HepG2 (cell line): ENCODE results near the gene UBE2Q1. TPM values are rescaled to one million over a fixed set of nuclear protein-coding genes. Genes with fewer than 3 reads are reported as not detected.

Source experiments
- ATAC-seq: fragments of 200-7000 bp; cut with Tn5 transposase; 3 replicates; pipeline ENCODE4 v1.9.1; 2020; ENCODE audit warnings: mild to moderate bottlenecking, moderate library complexity
- BruUV-seq: library from RNA; stranded (reverse); fragments of 400-500 nt; replicated peaks from 2 replicates; lab custom pipeline; 2021; lab: Mats Ljungman, UMichigan
- CTCF ChIA-PET: fragments of 300-600 bp; formaldehyde crosslinking; extraction: SDS; loops from one replicate; lab custom pipeline; 2021; ENCODE audit warnings: low total read pairs, inconsistent platforms, low intra/inter-chr PET ratio; lab: Yijun Ruan, JAX
- POLR2A ChIA-PET: fragments of 350-600 bp; sonication (Branson Sonifier 250); formaldehyde crosslinking; loops from one replicate; lab custom pipeline; 2020; ENCODE audit warnings: antibody characterized with exemption, inconsistent platforms; lab: Yijun Ruan, JAX
- DNase-seq: peaks from one replicate; pipeline ENCODE4 v3.0.0-alpha.2; 2015; ENCODE audit warnings: low spot score
- FAIRE-seq: peaks from 3 replicates; lab custom pipeline; 2011; peaks lifted over from hg19 to GRCh38; lab: Jason Lieb, UNC
- H2AFZ ChIP-seq: one replicate; pipeline ENCODE4 v1.6.1; 2011; ENCODE audit warnings: low read length, inconsistent platforms
- H3K27ac ChIP-seq: fragments of 300-600 bp; 3 replicates; pipeline ENCODE4 v1.8.0; 2011; ENCODE audit warnings: mixed run types, mild to moderate bottlenecking, mixed read lengths, low read length, inconsistent platforms; ENCODE audit not compliant: insufficient read depth; ENCODE audit errors: extremely low read length
- H3K27me3 ChIP-seq, 2 experiments: fragments of 200-600 bp in 1 of 2; 2 replicates in 1 of 2; 3 replicates in 1 of 2; pipeline versions ENCODE4 v1.6.0 to v1.8.0; 2011; ENCODE audit warnings: low read length in 2 of 2, mild to moderate bottlenecking in 2 of 2, moderate library complexity in 2 of 2, inconsistent platforms in 1 of 2; ENCODE audit not compliant: insufficient read depth in 2 of 2, control insufficient read depth in 1 of 2
- H3K36me3 ChIP-seq, 2 experiments: fragments of 200-600 bp in 1 of 2; replicated peaks in 1 of 2; 2 replicates in 1 of 2; 3 replicates in 1 of 2; pipeline versions ENCODE4 v1.5.1 to v1.8.0; 2011; ENCODE audit warnings: low read length in 2 of 2, inconsistent platforms in 1 of 2; ENCODE audit not compliant: insufficient read depth in 2 of 2, control insufficient read depth in 1 of 2
- H3K4me1 ChIP-seq: 2 replicates; pipeline ENCODE4 v1.5.1; 2012; ENCODE audit warnings: low read length, inconsistent platforms; ENCODE audit not compliant: insufficient read depth
- H3K4me2 ChIP-seq: 2 replicates; pipeline ENCODE4 v1.6.0; 2011; ENCODE audit warnings: low read depth, low read length, inconsistent platforms
- H3K4me3 ChIP-seq, 3 experiments: fragments of 200-600 bp in 1 of 3; sonication (generic), shearing (Covaris generic) in 1 of 3; replicated peaks in 1 of 3; 2 replicates each; pipeline ENCODE4 v1.5.1; 2011 to 2016; ENCODE audit warnings: low read length in 3 of 3, inconsistent platforms in 2 of 3, low read depth in 2 of 3, mild to moderate bottlenecking in 2 of 3, control low read depth in 1 of 3, mixed read lengths in 1 of 3; ENCODE audit not compliant: insufficient read depth in 1 of 3
- H3K79me2 ChIP-seq: one replicate; pipeline ENCODE4 v1.6.1; 2011; ENCODE audit warnings: low read length, inconsistent platforms; ENCODE audit not compliant: insufficient read depth
- H3K9ac ChIP-seq: 2 replicates; pipeline ENCODE4 v1.6.0; 2011; ENCODE audit warnings: mild to moderate bottlenecking, low read depth, low read length, inconsistent platforms; ENCODE audit not compliant: insufficient read depth
- H3K9me3 ChIP-seq: 2 replicates; pipeline ENCODE4 v1.5.1; 2012; ENCODE audit warnings: mild to moderate bottlenecking, low read length
- H4K20me1 ChIP-seq: 2 replicates; pipeline ENCODE4 v1.6.0; 2011; ENCODE audit warnings: inconsistent platforms, mild to moderate bottlenecking, low read length, moderate library complexity; ENCODE audit not compliant: insufficient read depth
- KMT2A ChIP-seq: sonication (generic); formaldehyde crosslinking; IDR thresholded peaks from 2 replicates; pipeline ENCODE4 v1.4.0; 2020; ENCODE audit warnings: missing genetic modification reagents
- MAFF ChIP-seq: IDR thresholded peaks from 2 replicates; pipeline ENCODE4 v1.6.1; 2011; ENCODE audit warnings: low read depth, low read length, improper control_type of control experiment
- MTF2 ChIP-seq: sonication (generic); formaldehyde crosslinking; IDR thresholded peaks from 2 replicates; pipeline ENCODE4 v1.5.0; 2020; ENCODE audit warnings: missing genetic modification reagents, borderline replicate concordance
- NRL ChIP-seq: sonication (generic); formaldehyde crosslinking; IDR thresholded peaks from 2 replicates; pipeline ENCODE4 v1.5.0; 2020; ENCODE audit warnings: missing genetic modification reagents, mild to moderate bottlenecking, moderate library complexity, borderline replicate concordance
- POLR2G ChIP-seq: fragments of 200-400 bp; formaldehyde crosslinking; IDR thresholded peaks from 2 replicates; pipeline ENCODE4 v1.6.1; 2018; ENCODE audit warnings: mild to moderate bottlenecking, low read depth, low read length, moderate library complexity
- SAP130 ChIP-seq: IDR thresholded peaks from 2 replicates; pipeline ENCODE4 v1.6.1; 2016; ENCODE audit warnings: low read depth
- U2AF2 ChIP-seq: fragments of 200-400 bp; formaldehyde crosslinking; IDR thresholded peaks from 2 replicates; pipeline ENCODE4 v1.6.1; 2017; ENCODE audit warnings: low read depth, mild to moderate bottlenecking, low read length
- ZC3H13 ChIP-seq: sonication (generic); formaldehyde crosslinking; IDR thresholded peaks from 2 replicates; pipeline ENCODE4 v1.8.1; 2023; ENCODE audit warnings: mild to moderate bottlenecking, missing genetic modification reagents, moderate library complexity
- ZFP36L2 ChIP-seq: sonication (generic); formaldehyde crosslinking; IDR thresholded peaks from 2 replicates; pipeline ENCODE4 v1.4.0; 2020; ENCODE audit warnings: missing genetic modification reagents
- WGBS: methylation state at CpG from one replicate; pipeline ENCODE4 v1.1.6; 2017; ENCODE audit warnings: low lambda C conversion rate; 5-methylcytosine and 5-hydroxymethylcytosine counted together
- in situ Hi-C: cut with HindIII; loops from 2 replicates; pipeline ENCODE4 v1.10.0; 2017; ENCODE audit warnings: low pct_unique_long_range_greater_than_20kb; ENCODE audit not compliant: extremely low pct_ligation_motif_present
- intact Hi-C: fragments of 100-400 bp; cut with micrococcal nuclease; formaldehyde crosslinking; loops from one replicate; pipeline ENCODE4 v1.10.0; 2022; ENCODE audit not compliant: unreplicated experiment
- polyA plus RNA-seq, 8 experiments: library from polyadenylated mRNA; depleted of rRNA in 3 of 8; stranded (reverse) in 7 of 8; unstranded in 1 of 8; fragments of >200 nt; fragmentation: Illumina TruSeq in 4 of 8; extraction: Trizol in 4 of 8; gene quantifications; 2 replicates each; pipeline versions ENCODE4 v1.2.1 to v1.2.3, GENCODE V29; 2011 to 2016; ENCODE audit warnings: low read depth in 4 of 8, missing spikeins in 1 of 8, mixed read lengths in 1 of 8; ENCODE audit not compliant: insufficient read depth in 1 of 8
- total RNA-seq, 5 experiments: library from RNA; depleted of rRNA; stranded (reverse); fragments of >200 nt; fragmentation: Illumina TruSeq; extraction: Trizol; gene quantifications; 2 replicates each; pipeline ENCODE4 v1.2.3, GENCODE V29; 2016; ENCODE audit warnings: low read depth in 1 of 5
- TF ChIP-seq, protein P1 (sequence below): sonication (generic); formaldehyde crosslinking; IDR thresholded peaks from 2 replicates; pipeline ENCODE4 v1.8.0; 2022; ENCODE audit warnings: missing genetic modification reagents, mild to moderate bottlenecking, moderate library complexity, borderline replicate concordance
- TF ChIP-seq, protein P2 (sequence below): sonication (generic); formaldehyde crosslinking; IDR thresholded peaks from 2 replicates; pipeline ENCODE4 v1.5.1; 2020; ENCODE audit warnings: mild to moderate bottlenecking, missing genetic modification reagents, borderline replicate concordance
- TF ChIP-seq, protein P3 (sequence below): IDR thresholded peaks from 2 replicates; pipeline ENCODE4 v1.6.1; 2016; ENCODE audit warnings: missing genetic modification reagents, missing compliant biosample characterization
- TF ChIP-seq, protein P4 (sequence below): sonication (generic); formaldehyde crosslinking; IDR thresholded peaks from 2 replicates; pipeline ENCODE4 v1.5.0; 2020; ENCODE audit warnings: missing genetic modification reagents, mild to moderate bottlenecking, borderline replicate concordance

The UBE2Q1 gene
- total and polyA plus RNA-seq, 2 of the 13 experiments (the other 11 are each of a cell fraction or from before 2014, with no cell fraction given) = 11.7 to 41.7 TPM

DNA sequence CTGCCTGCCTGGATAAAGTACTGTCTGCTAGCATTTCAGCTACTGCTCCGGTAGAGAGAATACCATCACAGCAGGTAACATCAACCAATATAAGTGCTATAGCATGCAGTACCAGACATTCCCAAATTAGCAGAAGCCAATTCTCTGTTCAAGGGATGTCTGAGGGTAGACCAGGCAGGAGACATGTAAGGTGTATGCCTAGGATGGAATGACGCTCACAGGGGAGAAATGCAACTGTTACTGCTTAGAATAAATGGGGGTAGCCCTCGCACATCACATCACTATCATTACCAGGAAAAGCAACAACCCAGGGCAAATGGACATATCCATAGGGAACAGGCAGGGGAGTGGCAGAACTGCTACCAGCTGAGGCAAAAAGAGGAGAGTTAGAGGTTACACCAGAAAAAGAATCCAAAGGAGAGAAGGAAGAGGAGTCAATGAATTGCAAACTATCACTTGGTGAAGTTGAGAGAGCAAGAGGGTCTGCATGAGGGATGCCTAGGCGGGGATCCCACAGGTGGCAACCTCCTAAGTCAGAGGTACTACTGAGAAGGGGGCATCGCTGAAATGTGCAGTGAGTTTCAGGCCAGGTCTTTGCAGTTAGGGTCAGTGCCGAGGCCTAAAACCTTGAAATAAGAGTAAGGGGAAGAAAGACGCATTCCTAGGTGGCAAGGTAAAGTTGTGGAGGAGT is 1.1 kb downstream of the UBE2Q1 start:
- H3K27me3 ChIP-seq = no peaks in the 10 kb centered on the region; a peak in 1 of 5 replicates
- peaks cover 23 to 37% of the 10 kb centered on the region in 2 experiments for H3K36me3 ChIP-seq
- H3K79me2 ChIP-seq = peaks cover 32% of the 10 kb centered on the region
- FAIRE-seq (peak; percentile 4), ATAC-seq (no peak), DNase-seq (no peak)
- intact Hi-C loops (loop anchor here (5.0 kb wide), 3 partner anchors 50 to 445 kb away; partner anchors contain the start of genes ADAR and ZBTB7B), in situ Hi-C loops (no loop called here)
- H3K4me1 ChIP-seq = peaks cover 34% of the 10 kb centered on the region
- peak overlapping the region; percentile 89 for H3K9ac ChIP-seq
- H3K27ac ChIP-seq = peak overlapping the region; percentile 60
- no peaks in the 10 kb centered on the region for H3K9me3 ChIP-seq
- no TSS peak for BruUV-seq
- H2AFZ ChIP-seq = no peak overlapping the region
- H3K4me2 ChIP-seq = peak overlapping the region; percentile 98
- WGBS = 19% methylated on average over 7 of the region's 7 CpGs
- ChIA-PET POLR2A (interaction anchor here (0.9 kb wide), 1 partner anchor 11 kb away, joined by 3 read pairs; no protein-coding TSS in a partner anchor), CTCF (no interaction called here)
- H3K4me3 ChIP-seq = peak overlapping the region; percentile 91 to 96 (median 95)
- H4K20me1 ChIP-seq = no peaks in the 10 kb centered on the region; the same call in 1 of the 2 replicates
- TF ChIP-seq ZC3H13 (CRISPR knock-in tag) (0 out of 2 replicates have a peak, but pooled peaks have one; percentile 22), SAP130 (0 out of 2 replicates have a peak, but pooled peaks have one; percentile 4), U2AF2 (no peak), MAFF (no peak), MTF2 (CRISPR knock-in tag) (0 out of 2 replicates have a peak, but pooled peaks have one; percentile 29), KMT2A (CRISPR knock-in tag) (no peak), POLR2G (no peak), ZFP36L2 (CRISPR knock-in tag) (no peak), NRL (CRISPR knock-in tag) (no peak)
- TF ChIP-seq, protein P1, sequence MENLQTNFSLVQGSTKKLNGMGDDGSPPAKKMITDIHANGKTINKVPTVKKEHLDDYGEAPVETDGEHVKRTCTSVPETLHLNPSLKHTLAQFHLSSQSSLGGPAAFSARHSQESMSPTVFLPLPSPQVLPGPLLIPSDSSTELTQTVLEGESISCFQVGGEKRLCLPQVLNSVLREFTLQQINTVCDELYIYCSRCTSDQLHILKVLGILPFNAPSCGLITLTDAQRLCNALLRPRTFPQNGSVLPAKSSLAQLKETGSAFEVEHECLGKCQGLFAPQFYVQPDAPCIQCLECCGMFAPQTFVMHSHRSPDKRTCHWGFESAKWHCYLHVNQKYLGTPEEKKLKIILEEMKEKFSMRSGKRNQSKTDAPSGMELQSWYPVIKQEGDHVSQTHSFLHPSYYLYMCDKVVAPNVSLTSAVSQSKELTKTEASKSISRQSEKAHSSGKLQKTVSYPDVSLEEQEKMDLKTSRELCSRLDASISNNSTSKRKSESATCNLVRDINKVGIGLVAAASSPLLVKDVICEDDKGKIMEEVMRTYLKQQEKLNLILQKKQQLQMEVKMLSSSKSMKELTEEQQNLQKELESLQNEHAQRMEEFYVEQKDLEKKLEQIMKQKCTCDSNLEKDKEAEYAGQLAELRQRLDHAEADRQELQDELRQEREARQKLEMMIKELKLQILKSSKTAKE (CRISPR knock-in tag) = 0 out of 2 replicates have a peak, but pooled peaks have one; percentile 13
- TF ChIP-seq, protein P2, sequence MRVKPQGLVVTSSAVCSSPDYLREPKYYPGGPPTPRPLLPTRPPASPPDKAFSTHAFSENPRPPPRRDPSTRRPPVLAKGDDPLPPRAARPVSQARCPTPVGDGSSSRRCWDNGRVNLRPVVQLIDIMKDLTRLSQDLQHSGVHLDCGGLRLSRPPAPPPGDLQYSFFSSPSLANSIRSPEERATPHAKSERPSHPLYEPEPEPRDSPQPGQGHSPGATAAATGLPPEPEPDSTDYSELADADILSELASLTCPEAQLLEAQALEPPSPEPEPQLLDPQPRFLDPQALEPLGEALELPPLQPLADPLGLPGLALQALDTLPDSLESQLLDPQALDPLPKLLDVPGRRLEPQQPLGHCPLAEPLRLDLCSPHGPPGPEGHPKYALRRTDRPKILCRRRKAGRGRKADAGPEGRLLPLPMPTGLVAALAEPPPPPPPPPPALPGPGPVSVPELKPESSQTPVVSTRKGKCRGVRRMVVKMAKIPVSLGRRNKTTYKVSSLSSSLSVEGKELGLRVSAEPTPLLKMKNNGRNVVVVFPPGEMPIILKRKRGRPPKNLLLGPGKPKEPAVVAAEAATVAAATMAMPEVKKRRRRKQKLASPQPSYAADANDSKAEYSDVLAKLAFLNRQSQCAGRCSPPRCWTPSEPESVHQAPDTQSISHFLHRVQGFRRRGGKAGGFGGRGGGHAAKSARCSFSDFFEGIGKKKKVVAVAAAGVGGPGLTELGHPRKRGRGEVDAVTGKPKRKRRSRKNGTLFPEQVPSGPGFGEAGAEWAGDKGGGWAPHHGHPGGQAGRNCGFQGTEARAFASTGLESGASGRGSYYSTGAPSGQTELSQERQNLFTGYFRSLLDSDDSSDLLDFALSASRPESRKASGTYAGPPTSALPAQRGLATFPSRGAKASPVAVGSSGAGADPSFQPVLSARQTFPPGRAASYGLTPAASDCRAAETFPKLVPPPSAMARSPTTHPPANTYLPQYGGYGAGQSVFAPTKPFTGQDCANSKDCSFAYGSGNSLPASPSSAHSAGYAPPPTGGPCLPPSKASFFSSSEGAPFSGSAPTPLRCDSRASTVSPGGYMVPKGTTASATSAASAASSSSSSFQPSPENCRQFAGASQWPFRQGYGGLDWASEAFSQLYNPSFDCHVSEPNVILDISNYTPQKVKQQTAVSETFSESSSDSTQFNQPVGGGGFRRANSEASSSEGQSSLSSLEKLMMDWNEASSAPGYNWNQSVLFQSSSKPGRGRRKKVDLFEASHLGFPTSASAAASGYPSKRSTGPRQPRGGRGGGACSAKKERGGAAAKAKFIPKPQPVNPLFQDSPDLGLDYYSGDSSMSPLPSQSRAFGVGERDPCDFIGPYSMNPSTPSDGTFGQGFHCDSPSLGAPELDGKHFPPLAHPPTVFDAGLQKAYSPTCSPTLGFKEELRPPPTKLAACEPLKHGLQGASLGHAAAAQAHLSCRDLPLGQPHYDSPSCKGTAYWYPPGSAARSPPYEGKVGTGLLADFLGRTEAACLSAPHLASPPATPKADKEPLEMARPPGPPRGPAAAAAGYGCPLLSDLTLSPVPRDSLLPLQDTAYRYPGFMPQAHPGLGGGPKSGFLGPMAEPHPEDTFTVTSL (CRISPR knock-in tag) = no peak
- TF ChIP-seq, protein P3, sequence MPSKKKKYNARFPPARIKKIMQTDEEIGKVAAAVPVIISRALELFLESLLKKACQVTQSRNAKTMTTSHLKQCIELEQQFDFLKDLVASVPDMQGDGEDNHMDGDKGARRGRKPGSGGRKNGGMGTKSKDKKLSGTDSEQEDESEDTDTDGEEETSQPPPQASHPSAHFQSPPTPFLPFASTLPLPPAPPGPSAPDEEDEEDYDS (CRISPR knock-in tag) = no peak
- TF ChIP-seq, protein P4, sequence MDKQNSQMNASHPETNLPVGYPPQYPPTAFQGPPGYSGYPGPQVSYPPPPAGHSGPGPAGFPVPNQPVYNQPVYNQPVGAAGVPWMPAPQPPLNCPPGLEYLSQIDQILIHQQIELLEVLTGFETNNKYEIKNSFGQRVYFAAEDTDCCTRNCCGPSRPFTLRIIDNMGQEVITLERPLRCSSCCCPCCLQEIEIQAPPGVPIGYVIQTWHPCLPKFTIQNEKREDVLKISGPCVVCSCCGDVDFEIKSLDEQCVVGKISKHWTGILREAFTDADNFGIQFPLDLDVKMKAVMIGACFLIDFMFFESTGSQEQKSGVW = no peak
